AG04450 (cell line): ENCODE data around the gene HIVEP3. TPM values are rescaled to one million over a fixed set of nuclear protein-coding genes. Genes with fewer than 3 reads are reported as not detected.

ENCODE experiments used
- CTCF ChIA-PET: fragments of 300-600, 350-600 bp; formaldehyde crosslinking; extraction: SDS; loops from one replicate; lab custom pipeline; 2022; ENCODE audit warnings: antibody characterized with exemption, inconsistent platforms; lab: Charles Lee
- POLR2A ChIA-PET: fragments of 350-600 bp; formaldehyde crosslinking; extraction: SDS; loops from one replicate; lab custom pipeline; 2021; ENCODE audit warnings: antibody characterized with exemption, inconsistent platforms; lab: Yijun Ruan, JAX
- DNase-seq: peaks from one replicate; pipeline ENCODE4 v3.0.0-alpha.2; 2011; ENCODE audit warnings: low read depth, low spot score
- H3K27ac ChIP-seq: one replicate; pipeline ENCODE4 v1.5.1; 2012; ENCODE audit warnings: low read depth, low read length, control low read depth
- H3K27me3 ChIP-seq: one replicate; pipeline ENCODE4 v1.6.0; 2012; ENCODE audit warnings: low read length; ENCODE audit not compliant: control insufficient read depth, insufficient read depth
- H3K4me3 ChIP-seq: 2 replicates; pipeline ENCODE4 v1.5.1; 2011; ENCODE audit warnings: mild to moderate bottlenecking, low read depth, low read length, control low read depth
- H3K9me3 ChIP-seq: 2 replicates; pipeline ENCODE4 v1.5.1; 2012; ENCODE audit warnings: low read length; ENCODE audit not compliant: control insufficient read depth, insufficient read depth
- polyA plus RNA-seq: library from polyadenylated mRNA; depleted of rRNA; stranded (reverse); fragments of >200 nt; gene quantifications from 2 replicates; pipeline ENCODE4 v1.2.3, GENCODE V29; 2011
- TF ChIP-seq, protein P1 (sequence below): IDR thresholded peaks from 2 replicates; pipeline ENCODE4 v1.5.1; 2011; ENCODE audit warnings: low read depth, low read length, control low read depth, inconsistent platforms

The HIVEP3 gene
- polyA plus RNA-seq, 1 experiment: 4.8 TPM

- CTCF ChIA-PET: no interaction called here
- DNase-seq: no peak
- Histone ChIP-seq H3K4me3 (no peak overlapping the region), H3K27ac (no peak overlapping the region), H3K9me3 (no peaks in the 10 kb centered on the region), H3K27me3 (no peaks in the 10 kb centered on the region)
- POLR2A ChIA-PET: no interaction called here
- TF ChIP-seq, protein P1, sequence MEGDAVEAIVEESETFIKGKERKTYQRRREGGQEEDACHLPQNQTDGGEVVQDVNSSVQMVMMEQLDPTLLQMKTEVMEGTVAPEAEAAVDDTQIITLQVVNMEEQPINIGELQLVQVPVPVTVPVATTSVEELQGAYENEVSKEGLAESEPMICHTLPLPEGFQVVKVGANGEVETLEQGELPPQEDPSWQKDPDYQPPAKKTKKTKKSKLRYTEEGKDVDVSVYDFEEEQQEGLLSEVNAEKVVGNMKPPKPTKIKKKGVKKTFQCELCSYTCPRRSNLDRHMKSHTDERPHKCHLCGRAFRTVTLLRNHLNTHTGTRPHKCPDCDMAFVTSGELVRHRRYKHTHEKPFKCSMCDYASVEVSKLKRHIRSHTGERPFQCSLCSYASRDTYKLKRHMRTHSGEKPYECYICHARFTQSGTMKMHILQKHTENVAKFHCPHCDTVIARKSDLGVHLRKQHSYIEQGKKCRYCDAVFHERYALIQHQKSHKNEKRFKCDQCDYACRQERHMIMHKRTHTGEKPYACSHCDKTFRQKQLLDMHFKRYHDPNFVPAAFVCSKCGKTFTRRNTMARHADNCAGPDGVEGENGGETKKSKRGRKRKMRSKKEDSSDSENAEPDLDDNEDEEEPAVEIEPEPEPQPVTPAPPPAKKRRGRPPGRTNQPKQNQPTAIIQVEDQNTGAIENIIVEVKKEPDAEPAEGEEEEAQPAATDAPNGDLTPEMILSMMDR: no peak
Observed at GRCh38 chr1:41880950-41881885, 37.5 kb downstream of the HIVEP3 start.

DNA sequence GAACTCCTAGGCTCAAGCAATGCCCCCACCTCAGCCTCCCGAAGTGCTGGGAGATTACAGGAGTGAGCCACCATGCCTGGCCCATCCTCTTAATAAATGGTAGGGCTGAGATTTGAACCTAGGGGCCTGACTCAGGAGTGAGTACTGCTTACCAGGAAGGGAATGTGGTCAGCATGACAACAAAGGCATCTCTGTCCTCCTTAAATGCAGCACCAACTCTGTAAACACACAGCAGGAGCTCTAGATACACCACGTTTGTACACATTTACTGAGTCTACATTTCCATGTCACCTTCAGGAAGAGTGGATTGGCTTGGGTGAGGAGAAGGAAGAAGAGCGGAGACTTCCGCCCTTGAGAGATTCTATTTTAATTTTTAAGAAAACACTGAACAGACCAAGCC is 38.5 kb downstream of the HIVEP3 start:
- no peak overlapping the region for H3K27ac ChIP-seq
- H3K9me3 ChIP-seq: no peaks in the 10 kb centered on the region
- CTCF ChIA-PET: interaction anchor here (1.0 kb wide), 1 partner anchor 12 kb away, joined by 3 read pairs; no protein-coding TSS in a partner anchor
- POLR2A ChIA-PET: no interaction called here
- H3K27me3 ChIP-seq: no peaks in the 10 kb centered on the region
- TF ChIP-seq, protein P1: no peak
- no peak for DNase-seq
- H3K4me3 ChIP-seq: no peak overlapping the region

- no peaks in the 10 kb centered on the region for H3K27me3 ChIP-seq
- DNase-seq: no peak
- H3K9me3 ChIP-seq: no peaks in the 10 kb centered on the region
- H3K27ac ChIP-seq: no peak overlapping the region
- ChIA-PET POLR2A (no interaction called here), CTCF (interaction anchor here (0.6 to 1.0 kb wide), 2 partner anchors 12 to 459 kb away, joined by 3 read pairs; no protein-coding TSS in a partner anchor)
- TF ChIP-seq, protein P1: no peak
- no peak overlapping the region for H3K4me3 ChIP-seq
Observed at GRCh38 chr1:41879617-41880016, 39.1 kb downstream of the HIVEP3 start.

DNA sequence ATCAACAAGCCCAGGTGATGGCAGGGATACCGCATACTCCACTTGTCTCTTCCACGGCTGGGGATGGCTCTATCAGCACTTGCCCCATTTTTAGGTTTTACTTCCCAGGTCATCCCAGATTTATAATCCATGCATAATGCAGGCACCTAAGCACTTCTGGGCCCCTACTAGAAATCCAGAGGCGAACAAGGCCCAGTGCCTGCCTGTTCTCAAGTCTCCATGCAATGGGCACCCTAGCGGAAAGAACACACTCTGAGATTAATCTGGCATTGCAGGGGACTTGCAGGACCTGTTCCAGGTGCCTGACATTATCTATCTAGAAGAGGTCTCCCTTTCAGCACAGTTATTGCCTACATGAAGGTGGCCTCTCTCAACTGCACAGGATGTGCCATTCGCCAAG is 39.8 kb downstream of the HIVEP3 start:
- no peaks in the 10 kb centered on the region for H3K9me3 ChIP-seq
- H3K4me3 ChIP-seq: no peak overlapping the region
- H3K27me3 ChIP-seq: no peaks in the 10 kb centered on the region
- ChIA-PET POLR2A (no interaction called here), CTCF (no interaction called here)
- no peak for DNase-seq
- H3K27ac ChIP-seq: no peak overlapping the region
- TF ChIP-seq, protein P1: no peak

GRCh38 chr1:41878495-41878894 is 40.2 kb downstream of the HIVEP3 start:
- H3K4me3 ChIP-seq: no peak overlapping the region
- POLR2A ChIA-PET: no interaction called here
- H3K27ac ChIP-seq: no peak overlapping the region

More at GRCh38 chr1:41878495-41878894, 40.2 kb downstream of the HIVEP3 start:
- CTCF ChIA-PET: no interaction called here
- Histone ChIP-seq H3K27me3 (no peaks in the 10 kb centered on the region), H3K9me3 (no peaks in the 10 kb centered on the region)
- TF ChIP-seq, protein P1: no peak
- DNase-seq: no peak
